GM12878 (cell line): Measurements from ENCODE around the gene ZNF628. TPM values are rescaled to one million over a fixed set of nuclear protein-coding genes. Genes with fewer than 3 reads are reported as not detected.

Experiments used
- ATAC-seq: fragments of 200-7000 bp; cut with Tn5 transposase; 3 replicates; pipeline ENCODE4 v1.9.1; 2020; ENCODE audit warnings: mild to moderate bottlenecking, moderate library complexity
- BruUV-seq: library from RNA; stranded (reverse); fragments of 400-500 nt; replicated peaks from 2 replicates; lab custom pipeline; 2021; lab: Mats Ljungman, UMichigan
- CTCF ChIA-PET: fragments of 300-600 bp; sonication (Branson Sonifier 250); formaldehyde crosslinking; extraction: SDS; loops from one replicate; lab custom pipeline; 2021; ENCODE audit warnings: inconsistent platforms; lab: Yijun Ruan, JAX
- POLR2A ChIA-PET: fragments of 350-600 bp; formaldehyde crosslinking; extraction: SDS; loops from one replicate; lab custom pipeline; 2021; ENCODE audit warnings: inconsistent platforms; lab: Charles Lee
- RAD21 ChIA-PET: fragments of 300-600 bp; sonication (Branson Sonifier 250); formaldehyde crosslinking; loops from one replicate; lab custom pipeline; 2023; ENCODE audit warnings: antibody characterized with exemption; ENCODE audit not compliant: unreplicated experiment; lab: Charles Lee
- SMC1A ChIA-PET: fragments of 300-600 bp; sonication (Branson Sonifier 250); formaldehyde crosslinking; loops from one replicate; lab custom pipeline; 2023; ENCODE audit not compliant: unreplicated experiment, uncharacterized antibody; lab: Charles Lee
- DNase-seq: peaks from one replicate; pipeline ENCODE4 v3.0.0-alpha.2; 2011; ENCODE audit warnings: low read depth, low spot score
- FAIRE-seq: peaks from 3 replicates; lab custom pipeline; 2011; peaks lifted over from hg19 to GRCh38; lab: Jason Lieb, UNC
- H2AFZ ChIP-seq: 2 replicates; pipeline ENCODE4 v1.6.0; 2011; ENCODE audit warnings: low read depth, low read length, control low read depth; ENCODE audit not compliant: control insufficient read depth
- H3K27ac ChIP-seq: 2 replicates; pipeline ENCODE4 v1.5.1; 2011; ENCODE audit warnings: control low read depth; ENCODE audit not compliant: control insufficient read depth, insufficient read depth
- H3K27me3 ChIP-seq, 2 experiments: replicated peaks in 1 of 2; 2 replicates each; pipeline versions ENCODE4 v1.6.0 to v1.6.1; 2011; ENCODE audit warnings: low read length in 1 of 2; ENCODE audit not compliant: control insufficient read depth in 2 of 2, insufficient read depth in 2 of 2
- H3K36me3 ChIP-seq, 2 experiments: 2 replicates each; pipeline ENCODE4 v1.5.1; 2011; ENCODE audit warnings: low read length in 1 of 2; ENCODE audit not compliant: control insufficient read depth in 2 of 2, insufficient read depth in 2 of 2
- H3K4me1 ChIP-seq: 2 replicates; pipeline ENCODE4 v1.6.1; 2011; ENCODE audit warnings: mild to moderate bottlenecking, low read length, moderate library complexity, mixed read lengths; ENCODE audit not compliant: control insufficient read depth, insufficient read depth
- H3K4me2 ChIP-seq: 2 replicates; pipeline ENCODE4 v1.6.0; 2011; ENCODE audit warnings: control low read depth; ENCODE audit not compliant: control insufficient read depth, insufficient read depth
- H3K4me3 ChIP-seq: fragments of 200-600 bp; sonication (generic); 2 replicates; pipeline ENCODE4 v1.5.1; 2016
- H3K79me2 ChIP-seq: 2 replicates; pipeline ENCODE4 v1.6.0; 2011; ENCODE audit warnings: low read length; ENCODE audit not compliant: control insufficient read depth, insufficient read depth
- H3K9ac ChIP-seq: 2 replicates; pipeline ENCODE4 v1.8.0; 2011; ENCODE audit warnings: low read length, control low read depth, mixed read lengths; ENCODE audit not compliant: control insufficient read depth, insufficient read depth
- H3K9me3 ChIP-seq: replicated peaks from 3 replicates; pipeline ENCODE4 v1.5.1; 2011; ENCODE audit warnings: mild to moderate bottlenecking, low read length; ENCODE audit not compliant: control insufficient read depth, insufficient read depth
- H4K20me1 ChIP-seq: 2 replicates; pipeline ENCODE4 v1.6.0; 2011; ENCODE audit not compliant: control insufficient read depth, insufficient read depth
- CBX3 ChIP-seq: fragments of 200-600 bp; sonication (generic); IDR thresholded peaks from 2 replicates; pipeline ENCODE4 v1.6.1; 2016; ENCODE audit warnings: low read depth, borderline replicate concordance
- EED ChIP-seq: sonication (generic); IDR thresholded peaks from 2 replicates; pipeline ENCODE4 v1.6.1; 2016; ENCODE audit warnings: antibody characterized with exemption, low read depth
- FOXK2 ChIP-seq: fragments of 450-650 bp; IDR thresholded peaks from 2 replicates; pipeline ENCODE4 v1.6.1; 2017; ENCODE audit warnings: mild to moderate bottlenecking, moderate library complexity
- HDGF ChIP-seq: fragments of 450-650 bp; IDR thresholded peaks from 2 replicates; pipeline ENCODE4 v1.6.1; 2016; ENCODE audit warnings: antibody characterized with exemption
- IKZF2 ChIP-seq, 2 experiments: fragments of 450-650 bp; IDR thresholded peaks; 2 replicates each; pipeline ENCODE4 v1.6.1; 2017; ENCODE audit warnings: mild to moderate bottlenecking in 2 of 2, moderate library complexity in 2 of 2
- LARP7 ChIP-seq: fragments of 450-650 bp; IDR thresholded peaks from 2 replicates; pipeline ENCODE4 v1.6.1; 2017; ENCODE audit warnings: mild to moderate bottlenecking
- NFYA ChIP-seq: IDR thresholded peaks from 2 replicates; pipeline ENCODE4 v1.6.1; 2011; ENCODE audit warnings: low read depth, mild to moderate bottlenecking, low read length, improper control_type of control experiment, borderline replicate concordance
- NR2F1 ChIP-seq: fragments of 450-650 bp; conservative IDR thresholded peaks from 2 replicates; pipeline ENCODE4 v1.6.1; 2017; ENCODE audit warnings: mild to moderate bottlenecking
- NRF1 ChIP-seq: conservative IDR thresholded peaks from 2 replicates; pipeline ENCODE4 v1.6.1; 2011; ENCODE audit warnings: mild to moderate bottlenecking, low read depth, low read length, improper control_type of control experiment
- REST ChIP-seq: IDR thresholded peaks from 2 replicates; pipeline ENCODE4 v1.6.1; 2012; ENCODE audit warnings: mild to moderate bottlenecking, low read depth, low read length
- STAT1 ChIP-seq: fragments of 450-650 bp; conservative IDR thresholded peaks from 2 replicates; pipeline ENCODE4 v1.6.1; 2014; ENCODE audit warnings: antibody characterized with exemption, mild to moderate bottlenecking
- USF2 ChIP-seq: IDR thresholded peaks from 2 replicates; pipeline ENCODE4 v1.6.1; 2011; ENCODE audit warnings: low read depth, low read length, improper control_type of control experiment, borderline replicate concordance
- ZNF207 ChIP-seq: fragments of 450-650 bp; IDR thresholded peaks from 2 replicates; pipeline ENCODE4 v1.6.1; 2014; ENCODE audit warnings: antibody characterized with exemption, mild to moderate bottlenecking, borderline replicate concordance
- WGBS: methylation state at CpG from one replicate; pipeline ENCODE4 v1.1.6; 2016; ENCODE audit warnings: low lambda C conversion rate; ENCODE audit not compliant: insufficient replicate concordance, insufficient coverage; ENCODE audit errors: missing lambda C conversion rate; 5-methylcytosine and 5-hydroxymethylcytosine counted together
- in situ Hi-C: fragments of 300-500 bp; cut with MboI; formaldehyde crosslinking; loops from 9 replicates; pipeline ENCODE4 v1.14.3; 2018; ENCODE audit warnings: mixed read lengths
- intact Hi-C: fragments of 100-400 bp; cut with micrococcal nuclease; formaldehyde crosslinking; loops from one replicate; pipeline ENCODE4 v1.14.2; 2022; ENCODE audit not compliant: unreplicated experiment
- polyA plus RNA-seq, 11 experiments: library from polyadenylated mRNA; depleted of rRNA in 4 of 11; unstranded in 6 of 11; stranded (reverse) in 5 of 11; fragments of >200 nt; fragmentation: Nextera tagmentation in 4 of 11; fragmentation: Illumina TruSeq in 1 of 11; extraction: Ambion mirVana in 4 of 11; extraction: Trizol in 1 of 11; gene quantifications; 1 replicate in 1 of 11; 2 replicates in 10 of 11; pipeline versions ENCODE4 v1.2.1 to v1.2.3, GENCODE V29; 2011 to 2016; ENCODE audit warnings: inconsistent platforms in 2 of 11, missing spikeins in 2 of 11, low read depth in 1 of 11
- total RNA-seq, 4 experiments: library from RNA; depleted of rRNA in 3 of 4; stranded (reverse); fragments of >200 nt in 3 of 4; fragmentation: Illumina TruSeq in 1 of 4; extraction: Trizol in 1 of 4; gene quantifications; 2 replicates each; pipeline versions ENCODE4 v1.2.1 to v1.2.3, GENCODE V29; 2013 to 2021

Gene ZNF628
- total and polyA plus RNA-seq, 10 of the 15 experiments (the other 5 are each of a cell fraction or from before 2014, with no cell fraction given) = 0.04 to 11.3 (median 1.6) TPM; not detected in 1

- no peak for ATAC-seq
- H3K27me3 ChIP-seq = no peaks in the 10 kb centered on the region; a peak in 1 of 4 replicates
Observed at GRCh38 chr19:55488986-55489710, 12.7 kb downstream of the ZNF628 start.

DNA sequence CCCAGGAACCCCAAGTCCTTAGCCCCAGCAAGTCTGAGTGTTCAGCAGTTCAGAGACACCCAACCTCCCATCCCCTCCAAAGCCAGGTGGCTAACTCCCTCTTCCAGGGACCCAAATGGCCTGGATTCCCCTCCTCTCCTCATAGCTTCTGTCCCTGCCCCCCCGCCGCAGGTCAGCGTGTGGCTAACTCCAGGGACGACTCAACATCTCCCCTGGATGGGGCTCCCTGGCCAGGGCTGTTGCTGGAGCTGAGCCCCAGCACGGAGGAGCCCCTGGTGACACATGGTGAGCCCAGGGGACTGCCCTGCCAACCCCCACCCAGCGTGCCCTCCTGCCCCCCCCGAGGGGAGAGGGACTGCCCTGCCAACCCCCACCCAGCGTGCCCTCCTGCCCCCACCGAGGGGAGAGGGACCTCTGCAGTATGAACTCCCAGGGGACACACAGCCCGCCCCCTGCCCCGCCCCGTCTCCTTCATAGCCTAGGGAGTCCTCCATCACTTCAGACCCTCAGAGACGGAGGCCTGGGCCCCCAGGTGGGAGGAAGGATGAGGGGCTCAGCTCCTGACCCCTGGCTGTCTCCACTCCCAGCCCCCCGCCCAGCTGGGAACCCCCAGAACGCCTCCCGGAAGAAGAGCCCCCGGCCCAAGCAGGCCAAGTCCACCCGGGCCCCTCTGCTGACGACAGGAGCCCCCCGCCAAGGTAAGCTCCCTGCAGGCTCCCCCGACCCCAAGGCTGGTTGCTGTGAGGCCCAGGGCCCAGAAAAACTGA is 13.5 kb downstream of the ZNF628 start:
- CTCF ChIA-PET = interaction anchor here (2.5 to 3.4 kb wide), 2 partner anchors 14 to 15 kb away, joined by 9 to 22 read pairs; no protein-coding TSS in a partner anchor
- POLR2A ChIA-PET = interaction anchor here (0.5 to 1.1 kb wide), 2 partner anchors 9 to 275 kb away, joined by 3 to 5 read pairs; no protein-coding TSS in a partner anchor
- no peaks in the 10 kb centered on the region; the same call in 1 of the 2 replicates for H3K79me2 ChIP-seq
- H3K4me2 ChIP-seq = no peak overlapping the region
- H3K4me1 ChIP-seq = no peaks in the 10 kb centered on the region; the same call in 1 of the 2 replicates
- H3K4me3 ChIP-seq = no peak overlapping the region
- ATAC-seq (no peak), FAIRE-seq (no peak), DNase-seq (no peak)
- BruUV-seq = no TSS peak
- no peaks in the 10 kb centered on the region for H3K9me3 ChIP-seq
- H3K36me3 ChIP-seq = no peaks in the 10 kb centered on the region
- H3K9ac ChIP-seq = no peak overlapping the region
- H2AFZ ChIP-seq = no peak overlapping the region
- SMC1A ChIA-PET = no interaction called here
- no peaks in the 10 kb centered on the region for H4K20me1 ChIP-seq
- in situ Hi-C loops (no loop called here), intact Hi-C loops (no loop called here)
- no peaks in the 10 kb centered on the region; a peak in 1 of 4 replicates for H3K27me3 ChIP-seq
- WGBS = 21% methylated on average over 17 of the region's 21 CpGs
- RAD21 ChIA-PET = no interaction called here
- no peak overlapping the region for H3K27ac ChIP-seq
- TF ChIP-seq REST (no peak), USF2 (no peak), STAT1 (no peak), IKZF2 (IDR thresholded peaks at IDR 0.05) (no peak), NR2F1 (no peak), FOXK2 (no peak), EED (no peak), ZNF207 (no peak), CBX3 (no peak), LARP7 (no peak)

More at GRCh38 chr19:55488986-55489710, 12.7 kb downstream of the ZNF628 start:
- RAD21 ChIA-PET = no interaction called here
- intact Hi-C loops (no loop called here), in situ Hi-C loops (no loop called here)
- no peak overlapping the region for H3K27ac ChIP-seq
- POLR2A ChIA-PET = interaction anchor here (0.5 to 0.6 kb wide), 2 partner anchors 80 to 274 kb away, joined by 3 to 5 read pairs; no protein-coding TSS in a partner anchor
- no peak overlapping the region for H3K4me2 ChIP-seq
- no peak overlapping the region for H3K4me3 ChIP-seq
- no peak overlapping the region for H2AFZ ChIP-seq
- TF ChIP-seq NRF1 (no peak), HDGF (no peak), NFYA (no peak)
- TF ChIP-seq, all 136 proteins: peak for 0
- Histone ChIP-seq H3K79me2 (no peaks in the 10 kb centered on the region; the same call in 1 of the 2 replicates), H3K4me1 (peaks cover 4% of the 10 kb centered on the region), H3K36me3 (no peaks in the 10 kb centered on the region), H4K20me1 (no peaks in the 10 kb centered on the region), H3K9me3 (no peaks in the 10 kb centered on the region), H3K9ac (no peak overlapping the region)
- ChIA-PET CTCF (interaction anchor here (3.4 kb wide), 1 partner anchor 15 kb away, joined by 22 read pairs; no protein-coding TSS in a partner anchor), SMC1A (no interaction called here)
- FAIRE-seq (no peak), DNase-seq (no peak)
- no TSS peak for BruUV-seq
- WGBS = 73% methylated on average over 26 of the region's 36 CpGs
